Astrocyte (in vitro differentiated cells and primary cell): ENCODE results near the gene COL9A3.

Source experiments
- EZH2 ChIP-seq: IDR thresholded peaks from 2 replicates; pipeline ENCODE4 v1.6.1; 2012; ENCODE audit warnings: mild to moderate bottlenecking, low read length, inconsistent platforms; ENCODE audit not compliant: insufficient read depth
- TF ChIP-seq, protein P1 (sequence below): IDR thresholded peaks from 2 replicates; pipeline ENCODE4 v1.5.1; 2011; ENCODE audit warnings: low read depth, mild to moderate bottlenecking, inconsistent platforms, low read length, moderate library complexity; ENCODE audit not compliant: insufficient read depth

DNA sequence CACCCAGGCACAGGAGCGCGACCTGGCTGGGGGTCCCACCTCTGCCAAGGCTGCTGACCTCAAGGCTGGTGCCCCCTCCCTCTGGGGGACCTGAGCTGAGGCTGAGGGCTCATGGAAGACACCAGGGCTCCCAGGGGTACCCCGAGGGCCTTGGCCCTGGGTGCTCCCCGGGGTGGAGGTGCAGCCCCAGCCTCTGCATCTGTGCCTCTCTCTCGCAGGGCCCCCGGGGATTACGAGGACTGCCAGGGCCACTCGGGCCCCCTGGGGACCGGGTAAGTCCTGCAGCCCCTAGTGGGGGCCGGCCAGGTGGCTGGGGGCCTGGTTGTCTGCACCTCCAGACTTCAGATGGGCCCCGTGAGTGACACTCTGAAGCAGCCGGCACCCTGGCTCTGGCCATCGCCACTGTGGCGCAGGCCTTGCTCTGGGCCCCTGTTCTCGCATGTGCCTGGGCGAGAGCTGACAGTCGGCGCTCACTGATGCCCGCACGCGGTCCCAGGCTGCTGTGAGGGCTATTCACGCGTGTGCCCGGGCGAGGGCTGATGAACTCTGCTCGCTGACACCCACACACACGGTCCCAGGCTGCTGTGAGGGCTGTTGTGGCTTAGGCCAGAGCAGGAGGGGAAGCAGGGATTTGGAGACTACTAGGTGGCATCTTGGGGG is 9.3 kb downstream of the COL9A3 start:
- TF ChIP-seq, protein P1, sequence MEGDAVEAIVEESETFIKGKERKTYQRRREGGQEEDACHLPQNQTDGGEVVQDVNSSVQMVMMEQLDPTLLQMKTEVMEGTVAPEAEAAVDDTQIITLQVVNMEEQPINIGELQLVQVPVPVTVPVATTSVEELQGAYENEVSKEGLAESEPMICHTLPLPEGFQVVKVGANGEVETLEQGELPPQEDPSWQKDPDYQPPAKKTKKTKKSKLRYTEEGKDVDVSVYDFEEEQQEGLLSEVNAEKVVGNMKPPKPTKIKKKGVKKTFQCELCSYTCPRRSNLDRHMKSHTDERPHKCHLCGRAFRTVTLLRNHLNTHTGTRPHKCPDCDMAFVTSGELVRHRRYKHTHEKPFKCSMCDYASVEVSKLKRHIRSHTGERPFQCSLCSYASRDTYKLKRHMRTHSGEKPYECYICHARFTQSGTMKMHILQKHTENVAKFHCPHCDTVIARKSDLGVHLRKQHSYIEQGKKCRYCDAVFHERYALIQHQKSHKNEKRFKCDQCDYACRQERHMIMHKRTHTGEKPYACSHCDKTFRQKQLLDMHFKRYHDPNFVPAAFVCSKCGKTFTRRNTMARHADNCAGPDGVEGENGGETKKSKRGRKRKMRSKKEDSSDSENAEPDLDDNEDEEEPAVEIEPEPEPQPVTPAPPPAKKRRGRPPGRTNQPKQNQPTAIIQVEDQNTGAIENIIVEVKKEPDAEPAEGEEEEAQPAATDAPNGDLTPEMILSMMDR = no peak
- TF ChIP-seq EZH2 = no peak
